ENCODE results near the gene MMP27.

The MMP27 gene

GRCh38 chr11:102724904-102725500, 19.4 kb upstream of the MMP27 start, which contains the start of gene MMP8:
Gene MMP8, minus strand, starts transcription at chr11:102724954. Its CDS starts 99 bp downstream, at chr11:102724855.
- H3K4me1 ChIP-seq (ENCODE audit: insufficient read depth, low read length) = no peaks in the 10 kb centered on the region

GRCh38 chr11:102722821-102723220, 17.3 kb upstream of the MMP27 start:
- H3K27me3 ChIP-seq (ENCODE audit: control insufficient read depth in 1 of 2, insufficient read depth in 2 of 2, low read length in 2 of 2) = no peaks in the 10 kb centered on the region
- no peaks in the 10 kb centered on the region for H3K4me1 ChIP-seq (ENCODE audit: insufficient read depth, low read length)
- no peak overlapping the region for H3K4me3 ChIP-seq (ENCODE audit: low read depth in 1 of 2, low read length in 2 of 2)
- H3K27ac ChIP-seq (ENCODE audit: low read depth, low read length) = no peak overlapping the region
- H3K9me3 ChIP-seq (ENCODE audit: low read length) = no peaks in the 10 kb centered on the region
- H3K9ac ChIP-seq (ENCODE audit: low read length) = no peak overlapping the region
- H3K36me3 ChIP-seq (ENCODE audit: insufficient read depth, low read length) = no peaks in the 10 kb centered on the region

More at GRCh38 chr11:102724904-102725500, 19.4 kb upstream of the MMP27 start, which contains the start of gene MMP8:
- no peaks in the 10 kb centered on the region for H3K27me3 ChIP-seq (ENCODE audit: control insufficient read depth in 1 of 2, insufficient read depth in 2 of 2, low read length in 2 of 2)
- H3K9me3 ChIP-seq (ENCODE audit: low read length) = no peaks in the 10 kb centered on the region
- no peak within 1 kb of the TSS for H3K27ac ChIP-seq (ENCODE audit: low read depth, low read length)
- no peaks in the 10 kb centered on the region for H3K36me3 ChIP-seq (ENCODE audit: insufficient read depth, low read length)
- no peak within 1 kb of the TSS for H3K9ac ChIP-seq (ENCODE audit: low read length)
- no peak within 1 kb of the TSS for H3K4me3 ChIP-seq (ENCODE audit: low read depth in 1 of 2, low read length in 2 of 2)

- H3K36me3 ChIP-seq (ENCODE audit: insufficient read depth, low read length) = no peaks in the 10 kb centered on the region
- H3K9ac ChIP-seq (ENCODE audit: low read length) = no peak overlapping the region
- H3K4me3 ChIP-seq (ENCODE audit: low read depth in 1 of 2, low read length in 2 of 2) = no peak overlapping the region
- no peaks in the 10 kb centered on the region for H3K9me3 ChIP-seq (ENCODE audit: low read length)
- H3K4me1 ChIP-seq (ENCODE audit: insufficient read depth, low read length) = no peaks in the 10 kb centered on the region
- no peaks in the 10 kb centered on the region for H3K27me3 ChIP-seq (ENCODE audit: control insufficient read depth in 1 of 2, insufficient read depth in 2 of 2, low read length in 2 of 2)
- no peak overlapping the region for H3K27ac ChIP-seq (ENCODE audit: low read depth, low read length)
Observed at GRCh38 chr11:102719620-102720277, 14.2 kb upstream of the MMP27 start.

GRCh38 chr11:102717280-102717679, 11.7 kb upstream of the MMP27 start:
- no peak overlapping the region for H3K9ac ChIP-seq (ENCODE audit: low read length)
- H3K27ac ChIP-seq (ENCODE audit: low read depth, low read length) = no peak overlapping the region
- H3K9me3 ChIP-seq (ENCODE audit: low read length) = no peaks in the 10 kb centered on the region
- no peak overlapping the region for H3K4me3 ChIP-seq (ENCODE audit: low read depth in 1 of 2, low read length in 2 of 2)
- H3K4me1 ChIP-seq (ENCODE audit: insufficient read depth, low read length) = no peaks in the 10 kb centered on the region
- H3K27me3 ChIP-seq (ENCODE audit: control insufficient read depth in 1 of 2, insufficient read depth in 2 of 2, low read length in 2 of 2) = no peaks in the 10 kb centered on the region
- H3K36me3 ChIP-seq (ENCODE audit: insufficient read depth, low read length) = no peaks in the 10 kb centered on the region

GRCh38 chr11:102716527-102716926, 11.0 kb upstream of the MMP27 start:
- Histone ChIP-seq H3K9ac (ENCODE audit: low read length) (no peak overlapping the region), H3K4me1 (ENCODE audit: insufficient read depth, low read length) (no peaks in the 10 kb centered on the region), H3K36me3 (ENCODE audit: insufficient read depth, low read length) (no peaks in the 10 kb centered on the region), H3K9me3 (ENCODE audit: low read length) (no peaks in the 10 kb centered on the region), H3K27me3 (ENCODE audit: control insufficient read depth in 1 of 2, insufficient read depth in 2 of 2, low read length in 2 of 2) (no peaks in the 10 kb centered on the region), H3K27ac (ENCODE audit: low read depth, low read length) (no peak overlapping the region), H3K4me3 (ENCODE audit: low read depth in 1 of 2, low read length in 2 of 2) (no peak overlapping the region)

- H3K9me3 ChIP-seq (ENCODE audit: low read length) = no peaks in the 10 kb centered on the region
Observed at GRCh38 chr11:102712137-102712536, 6.6 kb upstream of the MMP27 start.

GRCh38 chr11:102709201-102709945, 3.8 kb upstream of the MMP27 start:
- Histone ChIP-seq H3K9me3 (ENCODE audit: low read length) (no peaks in the 10 kb centered on the region), H3K27me3 (ENCODE audit: control insufficient read depth in 1 of 2, insufficient read depth in 2 of 2, low read length in 2 of 2) (no peaks in the 10 kb centered on the region), H3K27ac (ENCODE audit: low read depth, low read length) (no peak overlapping the region), H3K4me3 (ENCODE audit: low read depth in 1 of 2, low read length in 2 of 2) (no peak overlapping the region), H3K9ac (ENCODE audit: low read length) (no peak overlapping the region), H3K4me1 (ENCODE audit: insufficient read depth, low read length) (no peaks in the 10 kb centered on the region), H3K36me3 (ENCODE audit: insufficient read depth, low read length) (no peaks in the 10 kb centered on the region)

More at GRCh38 chr11:102712137-102712536, 6.6 kb upstream of the MMP27 start:
- Histone ChIP-seq H3K27me3 (ENCODE audit: control insufficient read depth in 1 of 2, insufficient read depth in 2 of 2, low read length in 2 of 2) (no peaks in the 10 kb centered on the region), H3K27ac (ENCODE audit: low read depth, low read length) (no peak overlapping the region), H3K9ac (ENCODE audit: low read length) (no peak overlapping the region), H3K4me1 (ENCODE audit: insufficient read depth, low read length) (no peaks in the 10 kb centered on the region), H3K36me3 (ENCODE audit: insufficient read depth, low read length) (no peaks in the 10 kb centered on the region), H3K4me3 (ENCODE audit: low read depth in 1 of 2, low read length in 2 of 2) (no peak overlapping the region)

GRCh38 chr11:102708654-102709053, 3.1 kb upstream of the MMP27 start:
- Histone ChIP-seq H3K9me3 (ENCODE audit: low read length) (no peaks in the 10 kb centered on the region), H3K9ac (ENCODE audit: low read length) (no peak overlapping the region), H3K27ac (ENCODE audit: low read depth, low read length) (no peak overlapping the region), H3K4me3 (ENCODE audit: low read depth in 1 of 2, low read length in 2 of 2) (no peak overlapping the region), H3K27me3 (ENCODE audit: control insufficient read depth in 1 of 2, insufficient read depth in 2 of 2, low read length in 2 of 2) (no peaks in the 10 kb centered on the region), H3K4me1 (ENCODE audit: insufficient read depth, low read length) (no peaks in the 10 kb centered on the region), H3K36me3 (ENCODE audit: insufficient read depth, low read length) (no peaks in the 10 kb centered on the region)

- Histone ChIP-seq H3K9ac (ENCODE audit: low read length) (no peak overlapping the region), H3K27ac (ENCODE audit: low read depth, low read length) (no peak overlapping the region), H3K4me1 (ENCODE audit: insufficient read depth, low read length) (no peaks in the 10 kb centered on the region), H3K9me3 (ENCODE audit: low read length) (no peaks in the 10 kb centered on the region), H3K36me3 (ENCODE audit: insufficient read depth, low read length) (no peaks in the 10 kb centered on the region), H3K4me3 (ENCODE audit: low read depth in 1 of 2, low read length in 2 of 2) (no peak overlapping the region), H3K27me3 (ENCODE audit: control insufficient read depth in 1 of 2, insufficient read depth in 2 of 2, low read length in 2 of 2) (no peaks in the 10 kb centered on the region)
Observed at GRCh38 chr11:102704841-102705240, 728 bp downstream of the MMP27 start.

GRCh38 chr11:102703826-102704493, 1.6 kb downstream of the MMP27 start:
- H3K27me3 ChIP-seq (ENCODE audit: control insufficient read depth in 1 of 2, insufficient read depth in 2 of 2, low read length in 2 of 2) = no peaks in the 10 kb centered on the region
- no peaks in the 10 kb centered on the region for H3K9me3 ChIP-seq (ENCODE audit: low read length)
- no peak overlapping the region for H3K27ac ChIP-seq (ENCODE audit: low read depth, low read length)
- no peaks in the 10 kb centered on the region for H3K36me3 ChIP-seq (ENCODE audit: insufficient read depth, low read length)
- H3K9ac ChIP-seq (ENCODE audit: low read length) = no peak overlapping the region
- H3K4me3 ChIP-seq (ENCODE audit: low read depth in 1 of 2, low read length in 2 of 2) = no peak overlapping the region
- H3K4me1 ChIP-seq (ENCODE audit: insufficient read depth, low read length) = no peaks in the 10 kb centered on the region

GRCh38 chr11:102695201-102695600, 10.4 kb downstream of the MMP27 start:
- no peaks in the 10 kb centered on the region for H3K27me3 ChIP-seq (ENCODE audit: control insufficient read depth in 1 of 2, insufficient read depth in 2 of 2, low read length in 2 of 2)
- peaks cover 8% of the 10 kb centered on the region for H3K4me1 ChIP-seq (ENCODE audit: insufficient read depth, low read length)
- no peak overlapping the region for H3K4me3 ChIP-seq (ENCODE audit: low read depth in 1 of 2, low read length in 2 of 2)

More at GRCh38 chr11:102695201-102695600, 10.4 kb downstream of the MMP27 start:
- Histone ChIP-seq H3K36me3 (ENCODE audit: insufficient read depth, low read length) (no peaks in the 10 kb centered on the region), H3K9ac (ENCODE audit: low read length) (no peak overlapping the region), H3K27ac (ENCODE audit: low read depth, low read length) (no peak overlapping the region), H3K9me3 (ENCODE audit: low read length) (no peaks in the 10 kb centered on the region)

All from muscle layer of colon (tissue), 2 donors.